Retinal pigment epithelial cell (primary cell): ENCODE results near the gene RPL5.

ENCODE experiments used
- DNase-seq: peaks from one replicate; pipeline ENCODE4 v3.0.0-alpha.2; 2010; ENCODE audit warnings: low read depth
- H3K4me3 ChIP-seq: 2 replicates; pipeline ENCODE4 v1.5.1; 2011; ENCODE audit warnings: mild to moderate bottlenecking, low read length, control low read depth, moderate library complexity
- TF ChIP-seq, protein P1 (sequence below): conservative IDR thresholded peaks from 2 replicates; pipeline ENCODE4 v1.5.1; 2011; ENCODE audit warnings: low read depth, low read length, control low read depth, inconsistent platforms

The RPL5 gene

GRCh38 chr1:92837062-92837461 is 5.2 kb downstream of the RPL5 start:
- no peak for DNase-seq
- no peak overlapping the region for H3K4me3 ChIP-seq
- TF ChIP-seq, protein P1, sequence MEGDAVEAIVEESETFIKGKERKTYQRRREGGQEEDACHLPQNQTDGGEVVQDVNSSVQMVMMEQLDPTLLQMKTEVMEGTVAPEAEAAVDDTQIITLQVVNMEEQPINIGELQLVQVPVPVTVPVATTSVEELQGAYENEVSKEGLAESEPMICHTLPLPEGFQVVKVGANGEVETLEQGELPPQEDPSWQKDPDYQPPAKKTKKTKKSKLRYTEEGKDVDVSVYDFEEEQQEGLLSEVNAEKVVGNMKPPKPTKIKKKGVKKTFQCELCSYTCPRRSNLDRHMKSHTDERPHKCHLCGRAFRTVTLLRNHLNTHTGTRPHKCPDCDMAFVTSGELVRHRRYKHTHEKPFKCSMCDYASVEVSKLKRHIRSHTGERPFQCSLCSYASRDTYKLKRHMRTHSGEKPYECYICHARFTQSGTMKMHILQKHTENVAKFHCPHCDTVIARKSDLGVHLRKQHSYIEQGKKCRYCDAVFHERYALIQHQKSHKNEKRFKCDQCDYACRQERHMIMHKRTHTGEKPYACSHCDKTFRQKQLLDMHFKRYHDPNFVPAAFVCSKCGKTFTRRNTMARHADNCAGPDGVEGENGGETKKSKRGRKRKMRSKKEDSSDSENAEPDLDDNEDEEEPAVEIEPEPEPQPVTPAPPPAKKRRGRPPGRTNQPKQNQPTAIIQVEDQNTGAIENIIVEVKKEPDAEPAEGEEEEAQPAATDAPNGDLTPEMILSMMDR = no peak

- DNase-seq = no peak
- TF ChIP-seq, protein P1 = no peak
- no peak overlapping the region for H3K4me3 ChIP-seq
Observed at GRCh38 chr1:92838519-92838918, 6.7 kb downstream of the RPL5 start.

DNA sequence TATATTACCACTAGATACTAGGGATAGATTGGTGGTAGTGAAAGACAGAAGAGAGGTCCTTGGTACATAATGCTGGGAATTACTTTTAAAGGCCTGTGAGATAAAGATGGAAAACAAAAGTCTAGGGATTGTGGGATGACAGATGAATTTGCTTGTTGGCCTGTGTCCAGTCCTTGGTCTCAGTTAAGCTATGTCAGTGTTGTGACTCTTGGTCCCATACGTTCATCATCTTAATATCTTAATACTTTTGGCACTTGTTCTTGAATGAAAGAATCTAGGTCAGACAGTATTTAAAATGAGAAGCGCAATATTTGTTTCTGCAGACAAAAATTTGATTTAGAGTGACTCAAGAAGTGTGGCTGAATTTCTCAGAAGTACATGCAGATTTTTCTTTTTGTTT is 7.6 kb downstream of the RPL5 start:
- no peak overlapping the region for H3K4me3 ChIP-seq
- DNase-seq = no peak
- TF ChIP-seq, protein P1 = no peak

DNA sequence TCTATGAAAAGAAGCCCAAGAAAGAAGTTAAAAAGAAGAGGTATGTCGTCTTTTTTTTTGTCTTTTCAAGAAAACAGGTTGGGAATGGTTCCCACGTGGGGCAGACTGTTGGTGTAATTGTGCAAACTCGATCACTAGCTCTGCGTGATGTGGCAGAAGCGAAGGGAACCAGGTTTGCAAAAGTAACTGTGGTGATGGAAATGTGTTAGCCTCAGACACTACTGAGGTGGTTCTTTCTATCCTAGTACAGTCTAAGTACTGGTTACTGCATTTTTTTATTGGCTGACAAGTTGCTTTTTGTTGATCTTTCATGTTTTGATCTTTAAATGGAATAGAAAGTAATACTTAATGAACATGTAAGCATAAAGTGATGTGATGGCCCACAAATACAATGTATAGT is 8.8 kb downstream of the RPL5 start:
- DNase-seq = no peak
- no peak overlapping the region for H3K4me3 ChIP-seq
- TF ChIP-seq, protein P1 = no peak

DNA sequence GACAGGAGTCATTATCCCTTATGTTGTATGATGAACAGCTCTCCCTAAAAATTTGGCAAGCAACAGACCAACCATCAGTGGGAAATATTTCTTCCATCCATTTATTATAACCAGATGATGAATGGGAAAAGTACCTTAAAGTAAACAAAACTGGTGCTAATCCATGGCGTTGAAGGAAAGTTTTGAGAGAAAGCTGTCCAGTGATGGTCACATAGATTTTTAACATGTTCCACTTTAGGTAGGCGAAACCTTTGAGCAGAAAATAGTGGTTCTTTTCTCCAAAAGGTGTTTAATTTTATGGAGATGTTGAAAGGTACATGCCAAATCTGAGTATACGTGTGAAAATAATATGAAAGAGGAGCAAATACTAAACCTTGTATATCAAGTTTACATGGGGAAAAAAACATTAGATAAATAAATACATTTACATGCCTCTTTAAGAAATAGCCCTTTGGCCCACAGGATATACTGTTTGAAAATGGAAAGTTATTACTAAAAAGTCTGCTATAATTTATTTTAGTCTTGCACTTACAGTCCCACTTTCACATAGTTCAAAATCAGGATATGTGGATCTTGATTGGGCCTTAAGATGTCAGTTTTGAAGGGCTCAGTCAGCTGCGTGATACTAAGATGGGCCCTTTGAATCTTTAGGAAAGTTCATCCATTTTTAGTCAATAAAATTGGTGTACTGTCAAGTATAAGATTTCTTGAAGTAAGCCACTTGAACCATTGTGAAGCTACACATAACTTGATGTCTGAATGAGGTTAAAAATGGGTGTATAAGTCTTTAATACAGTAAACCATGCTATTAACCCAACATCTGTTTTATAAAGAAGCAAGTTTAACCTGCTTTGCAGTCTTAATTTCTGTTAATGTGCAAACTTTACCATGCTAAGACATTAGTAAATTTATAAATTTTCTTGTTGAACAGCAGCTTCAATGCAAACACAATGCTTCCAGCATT is 10.5 kb downstream of the RPL5 start:
- DNase-seq = no peak
- H3K4me3 ChIP-seq = no peak overlapping the region
- TF ChIP-seq, protein P1 = no peak

DNA sequence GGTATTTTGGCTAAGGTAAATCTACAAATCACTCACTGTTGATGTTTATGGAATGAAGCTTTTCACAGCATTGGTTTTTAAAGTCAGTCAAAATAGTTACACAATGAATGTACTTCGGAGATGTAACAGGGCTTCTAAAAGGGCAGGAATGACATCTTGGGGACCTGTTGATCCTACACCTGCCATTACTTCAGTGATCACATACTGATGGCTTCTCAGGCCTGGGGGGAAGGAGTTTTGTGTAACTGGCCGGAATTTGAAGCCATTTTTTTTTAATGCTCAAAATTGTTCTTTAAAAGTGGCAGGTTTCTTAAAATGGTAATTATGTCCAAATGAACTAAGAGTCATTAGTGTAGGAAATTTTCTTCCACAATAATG is 11.2 kb downstream of the RPL5 start:
- H3K4me3 ChIP-seq = no peak overlapping the region
- TF ChIP-seq, protein P1 = no peak
- no peak for DNase-seq
